K562 (cell line): ENCODE measurements around the gene LRRC8E. TPM values are rescaled to one million over a fixed set of nuclear protein-coding genes. Genes with fewer than 3 reads are reported as not detected.

Experiments
- BRF2 ChIP-seq: IDR thresholded peaks from 3 replicates; pipeline ENCODE4 v1.6.1; 2011; ENCODE audit warnings: borderline replicate concordance, mild to moderate bottlenecking; ENCODE audit not compliant: insufficient read length, insufficient read depth
- CAMTA2 ChIP-seq: fragments of 250-450 bp; sonication (Bioruptor Pico); conservative IDR thresholded peaks from 2 replicates; pipeline ENCODE4 v1.5.1; 2022
- CHD2 ChIP-seq: IDR thresholded peaks from 2 replicates; pipeline ENCODE4 v1.6.1; 2011; ENCODE audit warnings: low read depth, low read length
- ERF ChIP-seq: fragments of 450-650 bp; formaldehyde crosslinking; IDR thresholded peaks from 2 replicates; pipeline ENCODE4 v1.4.0; 2020; ENCODE audit warnings: mild to moderate bottlenecking, mixed read lengths
- FOXJ3 ChIP-seq: sonication (generic); formaldehyde crosslinking; IDR thresholded peaks from 2 replicates; pipeline ENCODE4 v1.4.0; 2020; ENCODE audit warnings: mild to moderate bottlenecking, missing genetic modification reagents
- GABPB1 ChIP-seq: sonication (generic); formaldehyde crosslinking; IDR thresholded peaks from 2 replicates; pipeline ENCODE4 v1.8.0; 2022; ENCODE audit warnings: mild to moderate bottlenecking, missing genetic modification reagents
- HEY1 ChIP-seq: fragments of 250-450 bp; sonication (Bioruptor Pico); IDR thresholded peaks from 2 replicates; pipeline ENCODE4 v1.5.0; 2020; ENCODE audit warnings: mild to moderate bottlenecking, moderate library complexity, borderline replicate concordance
- HNRNPH1 ChIP-seq: fragments of 200-400 bp; formaldehyde crosslinking; optimal IDR thresholded peaks from 2 replicates; pipeline ENCODE3; 2017; ENCODE audit warnings: low read depth, mild to moderate bottlenecking, low read length, moderate library complexity
- KDM1A ChIP-seq, 2 experiments: fragments of 450-650 bp; IDR thresholded peaks; 2 replicates each; pipeline ENCODE4 v1.6.1; 2016; ENCODE audit warnings: mild to moderate bottlenecking in 2 of 2
- NCOR1 ChIP-seq: fragments of 450-650 bp; IDR thresholded peaks from 2 replicates; pipeline ENCODE4 v1.6.1; 2016; ENCODE audit warnings: mild to moderate bottlenecking, moderate library complexity
- NR2C2 ChIP-seq, 2 experiments: fragments of 200-800 bp in 1 of 2; sonication (Bioruptor generic) in 1 of 2; sonication (generic) in 1 of 2; formaldehyde crosslinking in 1 of 2; IDR thresholded peaks; 2 replicates each; pipeline versions ENCODE4 v1.6.1 to v1.8.0; 2016 to 2022; ENCODE audit warnings: mild to moderate bottlenecking in 1 of 2, missing compliant biosample characterization in 1 of 2, missing genetic modification characterization in 1 of 2, missing genetic modification reagents in 1 of 2
- NR2F6 ChIP-seq: fragments of 450-650 bp; formaldehyde crosslinking; IDR thresholded peaks from 2 replicates; pipeline ENCODE4 v1.4.0; 2020; ENCODE audit warnings: mild to moderate bottlenecking
- PCBP2 ChIP-seq: fragments of 200-400 bp; formaldehyde crosslinking; IDR thresholded peaks from 2 replicates; pipeline ENCODE4 v1.6.1; 2018; ENCODE audit warnings: low read length, low read depth, mild to moderate bottlenecking, moderate library complexity; ENCODE audit not compliant: poor library complexity, severe bottlenecking
- POU5F1 ChIP-seq: fragments of 150-350 bp; IDR thresholded peaks from 2 replicates; pipeline ENCODE4 v1.6.1; 2014; ENCODE audit warnings: borderline replicate concordance, low read length, low read depth, mild to moderate bottlenecking; ENCODE audit not compliant: partially characterized antibody
- RFX7 ChIP-seq: fragments of 250-450 bp; sonication (Bioruptor Pico); IDR thresholded peaks from 2 replicates; pipeline ENCODE4 v1.5.1; 2021; ENCODE audit warnings: mild to moderate bottlenecking
- SETDB1 ChIP-seq: IDR thresholded peaks from one replicate; pipeline ENCODE4 v1.6.1; 2012; ENCODE audit warnings: low read length, control low read depth, inconsistent platforms
- SMAD3 ChIP-seq: fragments of 450-650 bp; formaldehyde crosslinking; conservative IDR thresholded peaks from 2 replicates; pipeline ENCODE4 v1.4.0; 2020; ENCODE audit warnings: mild to moderate bottlenecking
- SOX6 ChIP-seq: fragments of 450-650 bp; IDR thresholded peaks from 2 replicates; pipeline ENCODE4 v1.6.1; 2014; ENCODE audit warnings: mild to moderate bottlenecking
- SPI1 ChIP-seq: IDR thresholded peaks from 2 replicates; pipeline ENCODE4 v1.6.1; 2011; ENCODE audit warnings: low read depth, low read length, control low read depth, borderline replicate concordance
- TCF7 ChIP-seq: sonication (generic); IDR thresholded peaks from 2 replicates; pipeline ENCODE4 v1.6.1; 2016; ENCODE audit warnings: antibody characterized with exemption, borderline replicate concordance
- TGIF2 ChIP-seq: sonication (generic); formaldehyde crosslinking; IDR thresholded peaks from 2 replicates; pipeline ENCODE4 v1.8.1; 2022; ENCODE audit warnings: mild to moderate bottlenecking, missing genetic modification reagents, moderate library complexity
- ZNF184 ChIP-seq: sonication (generic); formaldehyde crosslinking; IDR thresholded peaks from 2 replicates; pipeline ENCODE4 v1.5.0; 2020; ENCODE audit warnings: missing genetic modification reagents
- ZNF589 ChIP-seq: fragments of 200-800 bp; sonication (Bioruptor generic); IDR thresholded peaks from 2 replicates; pipeline ENCODE4 v1.6.1; 2016; ENCODE audit warnings: low read depth, missing genetic modification characterization, missing compliant biosample characterization
- polyA plus RNA-seq, 8 experiments: library from polyadenylated mRNA; depleted of rRNA in 4 of 8; stranded (reverse) in 5 of 8; unstranded in 3 of 8; fragments of >200 nt; fragmentation: Nextera tagmentation in 2 of 8; fragmentation: Illumina TruSeq in 1 of 8; extraction: Ambion mirVana in 2 of 8; extraction: Trizol in 1 of 8; gene quantifications; 2 replicates each; pipeline versions ENCODE4 v1.2.1 to v1.2.3, GENCODE V29; 2011 to 2014; ENCODE audit warnings: inconsistent platforms in 1 of 8, missing spikeins in 1 of 8
- total RNA-seq, 7 experiments: library from RNA; depleted of rRNA in 6 of 7; stranded (reverse); fragments of >200 nt in 6 of 7; fragmentation: Illumina TruSeq in 2 of 7; extraction: Trizol in 2 of 7; gene quantifications; 2 replicates each; pipeline versions ENCODE4 v1.2.1 to v1.2.3, GENCODE V29; 2011 to 2021; ENCODE audit warnings: low replicate concordance in 1 of 7
- TF ChIP-seq, protein P1 (sequence below): fragments of 200-800 bp; sonication (Bioruptor generic); IDR thresholded peaks from 2 replicates; pipeline ENCODE4 v1.6.1; 2017; ENCODE audit warnings: missing genetic modification characterization, missing compliant biosample characterization
- TF ChIP-seq, protein P2 (sequence below): sonication (generic); formaldehyde crosslinking; IDR thresholded peaks from 2 replicates; pipeline ENCODE4 v1.8.1; 2023; ENCODE audit warnings: mild to moderate bottlenecking, missing genetic modification reagents

The LRRC8E gene
- total and polyA plus RNA-seq, 9 of the 15 experiments (the other 6 are each of a cell fraction or from before 2014, with no cell fraction given): 0.08 to 5.7 (median 3.5) TPM; not detected in 1

- TF ChIP-seq, protein P1, sequence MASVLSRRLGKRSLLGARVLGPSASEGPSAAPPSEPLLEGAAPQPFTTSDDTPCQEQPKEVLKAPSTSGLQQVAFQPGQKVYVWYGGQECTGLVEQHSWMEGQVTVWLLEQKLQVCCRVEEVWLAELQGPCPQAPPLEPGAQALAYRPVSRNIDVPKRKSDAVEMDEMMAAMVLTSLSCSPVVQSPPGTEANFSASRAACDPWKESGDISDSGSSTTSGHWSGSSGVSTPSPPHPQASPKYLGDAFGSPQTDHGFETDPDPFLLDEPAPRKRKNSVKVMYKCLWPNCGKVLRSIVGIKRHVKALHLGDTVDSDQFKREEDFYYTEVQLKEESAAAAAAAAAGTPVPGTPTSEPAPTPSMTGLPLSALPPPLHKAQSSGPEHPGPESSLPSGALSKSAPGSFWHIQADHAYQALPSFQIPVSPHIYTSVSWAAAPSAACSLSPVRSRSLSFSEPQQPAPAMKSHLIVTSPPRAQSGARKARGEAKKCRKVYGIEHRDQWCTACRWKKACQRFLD: no peak
- TF ChIP-seq NR2F6: no peak
- TF ChIP-seq SPI1: no peak
- no peak for TF ChIP-seq ZNF589 (CRISPR knock-in tag)
- TF ChIP-seq HNRNPH1: no peak
- TF ChIP-seq, protein P2, sequence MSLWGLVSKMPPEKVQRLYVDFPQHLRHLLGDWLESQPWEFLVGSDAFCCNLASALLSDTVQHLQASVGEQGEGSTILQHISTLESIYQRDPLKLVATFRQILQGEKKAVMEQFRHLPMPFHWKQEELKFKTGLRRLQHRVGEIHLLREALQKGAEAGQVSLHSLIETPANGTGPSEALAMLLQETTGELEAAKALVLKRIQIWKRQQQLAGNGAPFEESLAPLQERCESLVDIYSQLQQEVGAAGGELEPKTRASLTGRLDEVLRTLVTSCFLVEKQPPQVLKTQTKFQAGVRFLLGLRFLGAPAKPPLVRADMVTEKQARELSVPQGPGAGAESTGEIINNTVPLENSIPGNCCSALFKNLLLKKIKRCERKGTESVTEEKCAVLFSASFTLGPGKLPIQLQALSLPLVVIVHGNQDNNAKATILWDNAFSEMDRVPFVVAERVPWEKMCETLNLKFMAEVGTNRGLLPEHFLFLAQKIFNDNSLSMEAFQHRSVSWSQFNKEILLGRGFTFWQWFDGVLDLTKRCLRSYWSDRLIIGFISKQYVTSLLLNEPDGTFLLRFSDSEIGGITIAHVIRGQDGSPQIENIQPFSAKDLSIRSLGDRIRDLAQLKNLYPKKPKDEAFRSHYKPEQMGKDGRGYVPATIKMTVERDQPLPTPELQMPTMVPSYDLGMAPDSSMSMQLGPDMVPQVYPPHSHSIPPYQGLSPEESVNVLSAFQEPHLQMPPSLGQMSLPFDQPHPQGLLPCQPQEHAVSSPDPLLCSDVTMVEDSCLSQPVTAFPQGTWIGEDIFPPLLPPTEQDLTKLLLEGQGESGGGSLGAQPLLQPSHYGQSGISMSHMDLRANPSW (CRISPR knock-in tag): no peak
- TF ChIP-seq SETDB1: no peak
- TF ChIP-seq CHD2: no peak
- TF ChIP-seq KDM1A (IDR thresholded peaks at IDR 0.05): no peak
- no peak for TF ChIP-seq PCBP2
- no peak for TF ChIP-seq ERF (CRISPR knock-in tag)
- TF ChIP-seq GABPB1: peak; percentile 68
- TF ChIP-seq HEY1 (CRISPR knock-in tag): no peak
- TF ChIP-seq BRF2: no peak
- no peak for TF ChIP-seq NCOR1
- no peak for TF ChIP-seq SMAD3 (CRISPR knock-in tag)
- no peak for TF ChIP-seq CAMTA2 (CRISPR knock-in tag)
- TF ChIP-seq NR2C2 (CRISPR knock-in tag; IDR thresholded peaks at IDR 0.05): no peak
- TF ChIP-seq NR2C2 (tag; IDR thresholded peaks at IDR 0.05): 0 out of 2 replicates have a peak, but pooled peaks have one; percentile 13
- no peak for TF ChIP-seq TCF7
- no peak for TF ChIP-seq RFX7 (CRISPR knock-in tag)
- TF ChIP-seq SOX6: no peak; the same call in 1 of the 2 replicates
- TF ChIP-seq POU5F1: no peak
- TF ChIP-seq FOXJ3 (CRISPR knock-in tag): no peak
- TF ChIP-seq ZNF184: no peak
- no peak for TF ChIP-seq TGIF2
Observed at GRCh38 chr19:7868671-7869452, 19.4 kb upstream of the LRRC8E start (continued).
